Measurements from ENCODE around the gene SLC17A9.

GRCh38 chr20:62949153-62949821, 3.2 kb upstream of the SLC17A9 start:
- TF ChIP-seq, protein P1, sequence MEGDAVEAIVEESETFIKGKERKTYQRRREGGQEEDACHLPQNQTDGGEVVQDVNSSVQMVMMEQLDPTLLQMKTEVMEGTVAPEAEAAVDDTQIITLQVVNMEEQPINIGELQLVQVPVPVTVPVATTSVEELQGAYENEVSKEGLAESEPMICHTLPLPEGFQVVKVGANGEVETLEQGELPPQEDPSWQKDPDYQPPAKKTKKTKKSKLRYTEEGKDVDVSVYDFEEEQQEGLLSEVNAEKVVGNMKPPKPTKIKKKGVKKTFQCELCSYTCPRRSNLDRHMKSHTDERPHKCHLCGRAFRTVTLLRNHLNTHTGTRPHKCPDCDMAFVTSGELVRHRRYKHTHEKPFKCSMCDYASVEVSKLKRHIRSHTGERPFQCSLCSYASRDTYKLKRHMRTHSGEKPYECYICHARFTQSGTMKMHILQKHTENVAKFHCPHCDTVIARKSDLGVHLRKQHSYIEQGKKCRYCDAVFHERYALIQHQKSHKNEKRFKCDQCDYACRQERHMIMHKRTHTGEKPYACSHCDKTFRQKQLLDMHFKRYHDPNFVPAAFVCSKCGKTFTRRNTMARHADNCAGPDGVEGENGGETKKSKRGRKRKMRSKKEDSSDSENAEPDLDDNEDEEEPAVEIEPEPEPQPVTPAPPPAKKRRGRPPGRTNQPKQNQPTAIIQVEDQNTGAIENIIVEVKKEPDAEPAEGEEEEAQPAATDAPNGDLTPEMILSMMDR (IDR thresholded peaks at IDR 0.05): no peak
- TF ChIP-seq POLR2AphosphoS5 (IDR thresholded peaks at IDR 0.05): no peak
- no peak for TF ChIP-seq POLR2A (IDR thresholded peaks at IDR 0.05)
- TF ChIP-seq EP300 (IDR thresholded peaks at IDR 0.05): no peak
